ENCODE results near the gene GNG7.
"Not testable (repeated sequence)": the region's sequence is repeated elsewhere in the genome, so short reads cannot be mapped to it uniquely, and the experiment has no call there.

GNG7 gene

GRCh38 chr19:2639999-2640398 is 62.5 kb downstream of the GNG7 start:
- DNase-seq = no peak

- DNase-seq = no peak
Measured at GRCh38 chr19:2638417-2638940, 64.0 kb downstream of the GNG7 start.

GRCh38 chr19:2636897-2637683 is 65.4 kb downstream of the GNG7 start:
- peak; percentile 49 for DNase-seq

GRCh38 chr19:2636141-2636896 is 66.2 kb downstream of the GNG7 start:
- no peak for DNase-seq

- no peak for DNase-seq
Measured at GRCh38 chr19:2634960-2635359, 67.5 kb downstream of the GNG7 start.

- DNase-seq = no peak
Measured at GRCh38 chr19:2634228-2634951, 68.1 kb downstream of the GNG7 start.

GRCh38 chr19:2633693-2634075 is 68.8 kb downstream of the GNG7 start:
- no peak for DNase-seq

GRCh38 chr19:2631213-2631821 is 71.2 kb downstream of the GNG7 start:
- DNase-seq = peak; percentile 65

GRCh38 chr19:2630352-2631001 is 72.0 kb downstream of the GNG7 start:
- DNase-seq = no peak

GRCh38 chr19:2629491-2630351 is 72.8 kb downstream of the GNG7 start:
- no peak for DNase-seq

GRCh38 chr19:2628597-2628996 is 73.9 kb downstream of the GNG7 start:
- DNase-seq = no peak

- DNase-seq = no peak
Measured at GRCh38 chr19:2627855-2628254, 74.6 kb downstream of the GNG7 start.

- no peak for DNase-seq
Measured at GRCh38 chr19:2627319-2627829, 75.1 kb downstream of the GNG7 start.

- no peak for DNase-seq
Measured at GRCh38 chr19:2625434-2625833, 77.1 kb downstream of the GNG7 start.

- no peak for DNase-seq
Measured at GRCh38 chr19:2624537-2625091, 77.9 kb downstream of the GNG7 start.

- no peak for DNase-seq
Measured at GRCh38 chr19:2623798-2624197, 78.7 kb downstream of the GNG7 start.

- DNase-seq = not testable (repeated sequence)
Measured at GRCh38 chr19:2622371-2622961, 80.0 kb downstream of the GNG7 start.

GRCh38 chr19:2619076-2619475 is 83.4 kb downstream of the GNG7 start:
- no peak for DNase-seq

GRCh38 chr19:2618611-2619010 is 83.9 kb downstream of the GNG7 start:
- peak; percentile 3 for DNase-seq

GRCh38 chr19:2617393-2618165 is 84.9 kb downstream of the GNG7 start:
- no peak for DNase-seq
